ENCODE results near the gene DNMT3B. TPM values are rescaled to one million over a fixed set of nuclear protein-coding genes. Genes with fewer than 3 reads are reported as not detected.

Gene DNMT3B
- total and polyA plus RNA-seq, 4 donors, result 0.31 to 3.1 (median 0.90) TPM

DNA sequence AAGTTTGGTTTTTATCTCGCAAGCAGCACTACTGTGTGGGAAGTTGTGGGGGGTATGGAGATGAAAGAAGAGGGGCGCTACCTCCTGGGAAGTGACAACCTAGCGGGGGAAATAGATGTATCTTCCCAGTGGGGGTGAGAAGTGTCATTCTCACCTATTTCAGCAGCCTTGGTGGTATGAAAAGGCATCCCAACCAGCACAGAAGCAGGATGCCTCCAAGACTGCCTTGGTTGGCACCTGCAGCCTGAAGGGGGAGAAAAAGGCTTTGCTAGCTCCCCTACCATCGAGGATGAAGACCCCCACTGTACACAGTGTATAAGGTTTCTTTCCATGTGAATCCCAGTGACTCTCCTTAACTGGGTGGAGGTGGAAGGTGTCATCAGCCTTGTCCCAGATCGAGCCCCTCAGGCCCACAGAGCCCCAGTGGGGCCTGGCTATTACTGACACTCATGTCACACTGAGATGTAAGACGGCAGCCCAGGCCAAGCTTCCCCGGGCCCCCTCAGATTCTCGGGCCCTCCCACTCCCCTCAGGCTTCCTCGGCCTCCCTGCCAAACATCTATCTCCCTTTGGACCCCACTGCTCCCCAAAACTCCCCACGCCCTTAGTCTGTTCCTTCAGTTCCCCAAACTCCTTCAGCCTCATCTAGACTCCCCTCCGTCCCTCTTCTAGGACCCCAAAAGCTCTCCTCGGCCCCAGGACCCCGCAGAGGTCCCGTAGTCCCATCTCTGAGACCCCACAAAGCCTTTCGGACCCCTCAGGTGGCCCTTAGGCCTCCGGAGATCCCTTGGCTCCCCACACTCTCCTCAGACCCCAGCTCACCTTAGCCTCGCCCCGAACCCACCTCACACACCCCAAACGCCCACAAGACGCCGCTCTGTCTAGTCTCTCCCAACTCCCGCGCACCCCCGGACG lies 19.6 kb upstream of the DNMT3B start:
- ATAC-seq (ENCODE audit: insufficient read depth, low FRiP score) (no peak), DNase-seq (peak; percentile 3 to 18 (median 6))
- Histone ChIP-seq H3K9me3 (ENCODE audit: control insufficient read depth in 4 of 4, insufficient read depth in 3 of 4, low read length in 3 of 4) (no peaks in the 10 kb centered on the region), H3K9ac (ENCODE audit: insufficient read depth in 1 of 2, low read length in 2 of 2) (peak overlapping the region; percentile 69 to 76), H3K4me1 (ENCODE audit: control insufficient read depth in 5 of 5, insufficient read depth in 5 of 5, low read length in 5 of 5) (peaks cover 0 to 14% (median 6%) of the 10 kb centered on the region in 5 donors), H3K27me3 (ENCODE audit: control insufficient read depth in 3 of 3, insufficient read depth in 3 of 3, low read length in 2 of 3) (no peaks in the 10 kb centered on the region), H3K27ac (ENCODE audit: low read depth in 1 of 2, low read length in 1 of 2) (peak overlapping the region; percentile 90 to 95), H3K36me3 (ENCODE audit: control insufficient read depth in 4 of 4, insufficient read depth in 4 of 4, low read length in 4 of 4) (no peaks in the 10 kb centered on the region), H3K4me3 (peak overlapping the region; percentile 82)
- WGBS, 2 donors, result 4 to 8% methylated on average over 24 to 25 of the region's 25 CpGs
- TF ChIP-seq, protein P1, sequence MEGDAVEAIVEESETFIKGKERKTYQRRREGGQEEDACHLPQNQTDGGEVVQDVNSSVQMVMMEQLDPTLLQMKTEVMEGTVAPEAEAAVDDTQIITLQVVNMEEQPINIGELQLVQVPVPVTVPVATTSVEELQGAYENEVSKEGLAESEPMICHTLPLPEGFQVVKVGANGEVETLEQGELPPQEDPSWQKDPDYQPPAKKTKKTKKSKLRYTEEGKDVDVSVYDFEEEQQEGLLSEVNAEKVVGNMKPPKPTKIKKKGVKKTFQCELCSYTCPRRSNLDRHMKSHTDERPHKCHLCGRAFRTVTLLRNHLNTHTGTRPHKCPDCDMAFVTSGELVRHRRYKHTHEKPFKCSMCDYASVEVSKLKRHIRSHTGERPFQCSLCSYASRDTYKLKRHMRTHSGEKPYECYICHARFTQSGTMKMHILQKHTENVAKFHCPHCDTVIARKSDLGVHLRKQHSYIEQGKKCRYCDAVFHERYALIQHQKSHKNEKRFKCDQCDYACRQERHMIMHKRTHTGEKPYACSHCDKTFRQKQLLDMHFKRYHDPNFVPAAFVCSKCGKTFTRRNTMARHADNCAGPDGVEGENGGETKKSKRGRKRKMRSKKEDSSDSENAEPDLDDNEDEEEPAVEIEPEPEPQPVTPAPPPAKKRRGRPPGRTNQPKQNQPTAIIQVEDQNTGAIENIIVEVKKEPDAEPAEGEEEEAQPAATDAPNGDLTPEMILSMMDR (IDR thresholded peaks at IDR 0.05; ENCODE audit: control extremely low read depth, extremely low read depth), result no peak

DNA sequence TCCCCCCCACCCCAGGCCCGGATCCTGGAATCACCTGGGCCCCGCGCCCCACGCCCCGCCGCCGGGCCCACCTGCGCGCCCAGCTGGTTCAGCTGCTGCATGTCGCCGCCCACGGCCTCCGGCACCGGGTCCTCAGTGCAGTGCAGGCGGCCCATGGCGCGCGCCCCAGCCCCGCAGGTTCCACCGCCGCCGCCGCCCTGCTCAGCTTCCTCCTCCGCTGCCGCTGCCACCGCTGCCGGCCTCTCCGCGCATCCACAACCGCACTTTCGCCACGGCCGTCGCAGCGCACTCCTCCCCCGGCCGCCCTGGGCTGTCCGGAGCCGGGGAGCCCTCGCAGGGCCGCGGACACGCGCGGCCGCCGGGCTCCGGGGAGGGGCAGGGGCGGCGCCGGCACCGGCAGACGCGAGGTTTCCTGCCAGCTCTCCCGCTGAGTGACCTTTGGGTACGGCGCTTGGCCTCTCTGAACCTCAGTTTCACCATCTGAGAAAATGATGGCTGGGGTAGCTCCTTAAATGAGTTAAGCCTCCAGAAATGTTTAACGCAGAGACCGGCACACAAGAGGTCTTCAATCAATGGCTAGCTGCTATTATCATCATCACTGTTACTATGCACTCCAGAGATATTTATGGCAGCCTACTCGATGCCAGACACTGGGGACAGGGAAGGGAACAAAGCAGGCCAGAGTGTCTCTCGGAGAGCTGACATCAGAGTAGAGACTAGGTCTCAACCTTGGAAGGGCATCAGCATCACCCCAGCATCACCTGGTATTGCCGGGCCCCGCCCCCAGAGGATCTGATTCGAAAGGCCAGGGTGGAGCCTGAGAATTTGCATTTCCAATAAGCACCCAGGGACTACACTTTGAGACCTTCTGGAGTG lies 18.7 kb upstream of the DNMT3B start, which contains the start of gene COMMD7:
Gene COMMD7, minus strand, starts transcription at position 231 of the 876 bp plus-strand sequence. Its CDS starts 76 bp downstream, at position 155.
- Histone ChIP-seq H3K9me3 (ENCODE audit: control insufficient read depth in 4 of 4, insufficient read depth in 3 of 4, low read length in 3 of 4) (no peaks in the 10 kb centered on the region), H3K9ac (ENCODE audit: insufficient read depth in 1 of 2, low read length in 2 of 2) (peak within 1 kb of the TSS; percentile 69 to 86), H3K4me1 (ENCODE audit: control insufficient read depth in 5 of 5, insufficient read depth in 5 of 5, low read length in 5 of 5) (peaks cover 0 to 14% (median 6%) of the 10 kb centered on the region in 5 donors), H3K4me3 (peak within 1 kb of the TSS; percentile 82), H3K27me3 (ENCODE audit: control insufficient read depth in 3 of 3, insufficient read depth in 3 of 3, low read length in 2 of 3) (no peaks in the 10 kb centered on the region), H3K36me3 (ENCODE audit: control insufficient read depth in 4 of 4, insufficient read depth in 4 of 4, low read length in 4 of 4) (no peaks in the 10 kb centered on the region), H3K27ac (ENCODE audit: low read depth in 1 of 2, low read length in 1 of 2) (peak within 1 kb of the TSS; percentile 90 to 95)
- peak; percentile 58 to 76 (median 69) for DNase-seq
- ATAC-seq (ENCODE audit: insufficient read depth, low FRiP score), result peak; percentile 87
- TF ChIP-seq, protein P1 (IDR thresholded peaks at IDR 0.05; ENCODE audit: control extremely low read depth, extremely low read depth), result no peak
- WGBS, 2 donors, result 2% methylated on average over 27 to 64 of the region's 64 CpGs

DNA sequence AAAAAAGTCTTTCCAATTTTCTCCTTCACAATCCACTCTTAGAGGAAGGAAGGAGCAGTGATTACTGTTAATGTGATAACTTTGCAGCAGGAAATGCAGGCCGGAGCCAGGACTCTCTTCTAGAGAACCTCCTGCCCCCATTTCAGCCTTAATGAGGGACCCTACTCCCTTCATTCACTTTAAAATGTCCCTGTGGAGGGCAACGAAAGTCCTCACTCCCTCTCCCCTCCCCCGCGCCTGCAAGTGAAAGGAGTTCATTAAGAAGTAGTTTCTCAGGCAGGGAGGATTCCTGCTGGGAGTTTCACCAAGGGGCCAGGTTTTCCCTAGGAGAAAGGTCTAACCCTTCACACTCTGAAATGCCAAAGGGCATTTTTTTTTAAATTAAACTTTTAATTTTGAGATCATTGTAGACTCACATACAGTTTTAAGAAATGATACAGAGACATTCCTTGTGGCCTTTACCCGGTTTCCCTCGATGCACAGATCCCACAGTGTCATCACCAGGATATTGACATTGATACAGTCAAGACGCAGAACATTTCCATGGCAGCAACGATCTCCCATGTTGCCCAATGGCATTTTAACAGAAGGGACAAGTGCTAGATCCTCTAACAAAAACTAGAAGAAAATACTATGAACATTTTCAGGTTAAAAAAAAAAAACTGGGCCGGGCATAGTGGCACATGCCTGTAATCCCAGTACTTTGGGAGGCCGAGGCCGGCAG lies 12.1 kb upstream of the DNMT3B start:
- WGBS, 2 donors, result 78 to 79% methylated on average over 11 of the region's 11 CpGs
- peak in 1 of 3 donors; percentile 3 for DNase-seq
- H3K36me3 ChIP-seq (ENCODE audit: control insufficient read depth in 4 of 4, insufficient read depth in 4 of 4, low read length in 4 of 4), result no peaks in the 10 kb centered on the region

More for the DNA sequence above, 12.1 kb upstream of the DNMT3B start:
- H3K27me3 ChIP-seq (ENCODE audit: control insufficient read depth in 3 of 3, insufficient read depth in 3 of 3, low read length in 2 of 3), result no peaks in the 10 kb centered on the region
- no peak overlapping the region for H3K27ac ChIP-seq (ENCODE audit: low read depth in 1 of 2, low read length in 1 of 2)
- no peak overlapping the region for H3K9ac ChIP-seq (ENCODE audit: insufficient read depth in 1 of 2, low read length in 2 of 2)
- H3K4me3 ChIP-seq, result no peak overlapping the region
- ATAC-seq (ENCODE audit: insufficient read depth, low FRiP score), result no peak
- no peaks in the 10 kb centered on the region for H3K4me1 ChIP-seq (ENCODE audit: control insufficient read depth in 5 of 5, insufficient read depth in 5 of 5, low read length in 5 of 5)
- TF ChIP-seq, protein P1 (IDR thresholded peaks at IDR 0.05; ENCODE audit: control extremely low read depth, extremely low read depth), result no peak
- no peaks in the 10 kb centered on the region for H3K9me3 ChIP-seq (ENCODE audit: control insufficient read depth in 4 of 4, insufficient read depth in 3 of 4, low read length in 3 of 4)
